B cell (primary cell): ENCODE results near the gene LYSMD2. TPM values are rescaled to one million over a fixed set of nuclear protein-coding genes. Genes with fewer than 3 reads are reported as not detected.

Experiments used
- ATAC-seq: fragments of 200-7000 bp; cut with Tn5 transposase; one replicate; pipeline ENCODE4 v1.10.0; 2021; ENCODE audit warnings: low read depth, mild to moderate bottlenecking, moderate number of reproducible peaks, moderate library complexity
- CTCF ChIA-PET: fragments of 350-600 bp; sonication (Branson Sonifier 250); formaldehyde crosslinking; loops from one replicate; lab custom pipeline; 2021; ENCODE audit warnings: antibody characterized with exemption, inconsistent platforms; lab: Charles Lee
- POLR2A ChIA-PET: fragments of 350-600 bp; sonication (Branson Sonifier 250); formaldehyde crosslinking; loops from one replicate; lab custom pipeline; 2021; ENCODE audit warnings: antibody characterized with exemption; lab: Charles Lee
- DNase-seq: peaks from one replicate; pipeline ENCODE4 v3.0.0; 2013
- H2AFZ ChIP-seq: 2 replicates; pipeline ENCODE4 v1.6.1; 2012; ENCODE audit warnings: mild to moderate bottlenecking, low read depth, low read length; ENCODE audit not compliant: insufficient read depth, poor library complexity, severe bottlenecking
- H3K27ac ChIP-seq, 2 donors: 1 replicate in 1 of 2; 2 replicates in 1 of 2; pipeline ENCODE4 v1.5.1; 2012 to 2013; ENCODE audit warnings: low read length in 2 of 2, mild to moderate bottlenecking in 2 of 2, moderate library complexity in 1 of 2
- H3K27me3 ChIP-seq, 4 experiments: fragments of 200-600 bp in 1 of 4; sonication (generic) in 1 of 4; replicated peaks in 1 of 4; 1 replicate in 2 of 4; 2 replicates in 2 of 4; pipeline versions ENCODE4 v1.6.1 to v1.7.0; 2013 to 2016; ENCODE audit warnings: low read length in 3 of 4, mild to moderate bottlenecking in 2 of 4, mixed read lengths in 1 of 4, moderate library complexity in 1 of 4; ENCODE audit not compliant: insufficient read depth in 4 of 4, control insufficient read depth in 3 of 4; ENCODE audit errors: control extremely low read depth in 1 of 4
- H3K36me3 ChIP-seq, 2 experiments: replicated peaks in 1 of 2; 1 replicate in 1 of 2; 2 replicates in 1 of 2; pipeline versions ENCODE4 v1.6.1 to v1.7.1; 2013; ENCODE audit warnings: low read length in 1 of 2; ENCODE audit not compliant: insufficient read depth in 2 of 2, control insufficient read depth in 1 of 2; ENCODE audit errors: control extremely low read depth in 1 of 2, extremely low read depth in 1 of 2
- H3K4me1 ChIP-seq, 2 donors: fragments of 200-600 bp in 1 of 2; sonication (generic) in 1 of 2; 1 replicate in 1 of 2; 2 replicates in 1 of 2; pipeline versions ENCODE4 v1.5.1 to v1.6.1; 2013 to 2017; ENCODE audit warnings: low read length in 2 of 2; ENCODE audit not compliant: control insufficient read depth in 2 of 2, insufficient read depth in 2 of 2
- H3K4me2 ChIP-seq: replicated peaks from 2 replicates; pipeline ENCODE3; 2012; ENCODE audit warnings: mild to moderate bottlenecking, low read depth, low read length; ENCODE audit not compliant: poor library complexity, severe bottlenecking
- H3K4me3 ChIP-seq, 5 experiments: fragments of 200-600 bp in 1 of 5; sonication (generic) in 1 of 5; 1 replicate in 3 of 5; 2 replicates in 2 of 5; pipeline versions ENCODE4 v1.5.1 to v1.7.0; 2011 to 2016; ENCODE audit warnings: low read length in 4 of 5, mild to moderate bottlenecking in 4 of 5, low read depth in 2 of 5, control low read depth in 1 of 5, moderate library complexity in 1 of 5; ENCODE audit not compliant: insufficient read depth in 1 of 5; ENCODE audit errors: control extremely low read depth in 1 of 5, extremely low read depth in 1 of 5
- H3K79me2 ChIP-seq: fragments of 200-600 bp; sonication (generic); one replicate; pipeline ENCODE4 v1.6.0; 2016; ENCODE audit warnings: low read length; ENCODE audit not compliant: control insufficient read depth, insufficient read depth
- H3K9ac ChIP-seq: fragments of 200-600 bp; sonication (generic); 2 replicates; pipeline ENCODE4 v1.6.1; 2017; ENCODE audit warnings: mild to moderate bottlenecking, low read length, moderate library complexity
- H3K9me3 ChIP-seq, 3 donors: one replicate each; pipeline versions ENCODE4 v1.6.1 to v1.7.1; 2013; ENCODE audit warnings: low read length in 2 of 3; ENCODE audit not compliant: control insufficient read depth in 2 of 3, insufficient read depth in 1 of 3; ENCODE audit errors: control extremely low read depth in 1 of 3
- H4K20me1 ChIP-seq: 2 replicates; pipeline ENCODE4 v1.6.0; 2012; ENCODE audit warnings: mild to moderate bottlenecking, low read length; ENCODE audit not compliant: insufficient read depth, control insufficient read depth, poor library complexity, severe bottlenecking
- H3K27ac Mint-ChIP-seq: one replicate; pipeline ENCODE4 v1.8.0; 2021; ENCODE audit warnings: mixed read lengths
- H3K27me3 Mint-ChIP-seq: one replicate; pipeline ENCODE4 v1.8.0; 2021; ENCODE audit warnings: mixed read lengths
- H3K4me1 Mint-ChIP-seq: one replicate; pipeline ENCODE4 v1.8.0; 2021; ENCODE audit warnings: mixed read lengths
- H3K4me3 Mint-ChIP-seq: one replicate; pipeline ENCODE4 v1.8.0; 2021; ENCODE audit warnings: mixed read lengths
- H3K9me3 Mint-ChIP-seq: one replicate; pipeline ENCODE4 v1.8.0; 2022; ENCODE audit warnings: mixed read lengths; ENCODE audit not compliant: insufficient read depth
- EZH2 ChIP-seq: IDR thresholded peaks from 2 replicates; pipeline ENCODE4 v1.6.1; 2012; ENCODE audit warnings: borderline replicate concordance, low read depth, mild to moderate bottlenecking, moderate library complexity, low read length; ENCODE audit not compliant: insufficient read depth, poor library complexity, severe bottlenecking
- WGBS: methylation state at CpG from one replicate; pipeline ENCODE4 v1.1.5; 2013; ENCODE audit warnings: missing lambda C conversion rate; ENCODE audit not compliant: insufficient coverage; 5-methylcytosine and 5-hydroxymethylcytosine counted together
- intact Hi-C: fragments of 100-400 bp; cut with micrococcal nuclease; formaldehyde crosslinking; loops from one replicate; pipeline ENCODE4 v1.10.0; 2022
- polyA plus RNA-seq: library from polyadenylated mRNA; depleted of rRNA; stranded (reverse); fragments of >200 nt; gene quantifications from 2 replicates; pipeline ENCODE4 v1.2.3, GENCODE V29; 2012
- total RNA-seq, 2 donors: library from RNA; stranded (reverse); fragments of 120-200 nt in 1 of 2; gene quantifications; 1 replicate in 1 of 2; 2 replicates in 1 of 2; pipeline versions ENCODE4 v1.2.3 to v1.2.4, GENCODE V29; 2013 to 2022
- TF ChIP-seq, protein P1 (sequence below): fragments of 200-600 bp; IDR thresholded peaks from one replicate; pipeline ENCODE4 v1.8.0; 2022; ENCODE audit warnings: antibody characterized with exemption, mild to moderate bottlenecking

The LYSMD2 gene
- total and polyA plus RNA-seq, 2 donors (not counting 1 experiment from before 2014, with no cell fraction given), result 31.0 to 48.2 TPM

DNA sequence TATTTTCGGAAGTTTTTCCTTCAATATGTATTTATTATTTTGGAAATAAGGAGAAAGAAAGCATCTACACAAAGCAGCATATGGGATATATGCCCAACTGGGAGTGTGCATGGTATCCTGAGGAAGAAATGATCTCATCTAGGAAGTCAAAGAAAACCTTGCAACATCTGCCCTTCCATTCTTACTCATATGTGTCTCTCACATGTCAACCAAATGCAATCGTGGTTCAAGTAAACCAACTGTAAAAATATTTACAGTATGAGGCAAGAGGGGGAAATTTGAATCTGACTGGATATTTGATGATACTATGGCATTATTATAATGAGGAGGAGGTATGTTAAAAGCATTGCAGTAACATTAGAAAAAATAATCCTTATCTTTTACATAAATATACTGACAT, 59.4 kb downstream of the LYSMD2 start:
- intact Hi-C loops, result no loop called here
- H3K4me2 ChIP-seq, result no peak overlapping the region
- H2AFZ ChIP-seq, result no peak overlapping the region
- ChIA-PET POLR2A (no interaction called here), CTCF (no interaction called here)
- DNase-seq (no peak), ATAC-seq (no peak)
- no peaks in the 10 kb centered on the region for H4K20me1 ChIP-seq
- no peak for TF ChIP-seq EZH2
- TF ChIP-seq, protein P1, sequence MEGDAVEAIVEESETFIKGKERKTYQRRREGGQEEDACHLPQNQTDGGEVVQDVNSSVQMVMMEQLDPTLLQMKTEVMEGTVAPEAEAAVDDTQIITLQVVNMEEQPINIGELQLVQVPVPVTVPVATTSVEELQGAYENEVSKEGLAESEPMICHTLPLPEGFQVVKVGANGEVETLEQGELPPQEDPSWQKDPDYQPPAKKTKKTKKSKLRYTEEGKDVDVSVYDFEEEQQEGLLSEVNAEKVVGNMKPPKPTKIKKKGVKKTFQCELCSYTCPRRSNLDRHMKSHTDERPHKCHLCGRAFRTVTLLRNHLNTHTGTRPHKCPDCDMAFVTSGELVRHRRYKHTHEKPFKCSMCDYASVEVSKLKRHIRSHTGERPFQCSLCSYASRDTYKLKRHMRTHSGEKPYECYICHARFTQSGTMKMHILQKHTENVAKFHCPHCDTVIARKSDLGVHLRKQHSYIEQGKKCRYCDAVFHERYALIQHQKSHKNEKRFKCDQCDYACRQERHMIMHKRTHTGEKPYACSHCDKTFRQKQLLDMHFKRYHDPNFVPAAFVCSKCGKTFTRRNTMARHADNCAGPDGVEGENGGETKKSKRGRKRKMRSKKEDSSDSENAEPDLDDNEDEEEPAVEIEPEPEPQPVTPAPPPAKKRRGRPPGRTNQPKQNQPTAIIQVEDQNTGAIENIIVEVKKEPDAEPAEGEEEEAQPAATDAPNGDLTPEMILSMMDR, result no peak
- peaks cover 3 to 20% (median 16%) of the 10 kb centered on the region in 4 experiments for H3K27me3 ChIP-seq
- no CpG with 5 or more reads among the region's 2 CpGs for WGBS
- no peak overlapping the region for H3K4me3 ChIP-seq
- peaks cover 4 to 7% of the 10 kb centered on the region in 2 donors for H3K4me1 ChIP-seq
- peaks cover 45% of the 10 kb centered on the region for H3K27me3 Mint-ChIP-seq
- no peak overlapping the region for H3K9ac ChIP-seq
- H3K27ac Mint-ChIP-seq, result no peak overlapping the region
- H3K27ac ChIP-seq, result no peak overlapping the region
- no peaks in the 10 kb centered on the region for H3K9me3 Mint-ChIP-seq
- no peaks in the 10 kb centered on the region for H3K79me2 ChIP-seq
- no peaks in the 10 kb centered on the region for H3K4me1 Mint-ChIP-seq
- no peak overlapping the region for H3K4me3 Mint-ChIP-seq
- no peaks in the 10 kb centered on the region for H3K36me3 ChIP-seq
- H3K9me3 ChIP-seq, result peaks cover 0 to 8% (median 0%) of the 10 kb centered on the region in 3 donors

DNA sequence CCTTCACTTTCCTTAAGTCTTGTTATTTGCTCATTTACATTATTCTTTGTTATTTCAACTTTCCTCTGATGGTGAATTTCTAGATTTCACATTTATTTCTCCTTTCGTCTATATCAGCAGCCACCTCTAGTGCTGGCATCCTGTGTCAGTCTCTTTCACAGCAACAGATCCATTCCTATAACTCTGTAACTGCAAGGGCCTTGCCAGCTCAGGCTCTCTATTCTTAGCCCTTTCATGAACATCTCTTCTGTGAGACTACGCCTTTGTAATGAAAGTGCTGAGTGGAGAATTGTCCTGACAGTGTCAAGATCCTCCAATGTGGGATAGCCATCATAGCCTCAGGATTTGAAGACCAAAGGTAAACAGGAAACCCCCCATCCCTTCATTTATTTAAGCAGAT, 60.0 kb downstream of the LYSMD2 start:
- Mint-ChIP-seq H3K4me3 (no peak overlapping the region), H3K27ac (no peak overlapping the region), H3K9me3 (no peaks in the 10 kb centered on the region), H3K27me3 (peaks cover 43% of the 10 kb centered on the region), H3K4me1 (no peaks in the 10 kb centered on the region)
- H3K9ac ChIP-seq, result no peak overlapping the region
- H3K4me2 ChIP-seq, result no peak overlapping the region
- intact Hi-C loops, result no loop called here
- H3K4me1 ChIP-seq, result peaks cover 4 to 7% of the 10 kb centered on the region in 2 donors
- H3K36me3 ChIP-seq, result no peaks in the 10 kb centered on the region
- no peak for ATAC-seq
- 94% methylated on average over 2 of the region's 2 CpGs for WGBS
- peaks cover 3 to 19% (median 13%) of the 10 kb centered on the region in 4 experiments for H3K27me3 ChIP-seq
- CTCF ChIA-PET, result no interaction called here
- no peak for DNase-seq
- no peak overlapping the region for H3K27ac ChIP-seq
- H2AFZ ChIP-seq, result no peak overlapping the region
- no peaks in the 10 kb centered on the region for H3K79me2 ChIP-seq
- peaks cover 0 to 8% (median 0%) of the 10 kb centered on the region in 3 donors for H3K9me3 ChIP-seq
- no peak overlapping the region for H3K4me3 ChIP-seq
- POLR2A ChIA-PET, result no interaction called here
- TF ChIP-seq EZH2, result no peak
- TF ChIP-seq, protein P1, result no peak
- no peaks in the 10 kb centered on the region for H4K20me1 ChIP-seq
